Cardiac fibroblast (primary cell): ENCODE measurements around the gene DERL3.

Experiments
- DNase-seq, 2 donors: peaks; one replicate each; pipeline versions ENCODE4 v3.0.0 to v3.0.0-alpha.2; 2010; ENCODE audit warnings: low read depth in 2 of 2
- H3K4me3 ChIP-seq, 2 donors: replicated peaks in 1 of 2; 1 replicate in 1 of 2; 2 replicates in 1 of 2; pipeline ENCODE4 v1.5.1; 2011; ENCODE audit warnings: low read depth in 2 of 2, low read length in 2 of 2, mild to moderate bottlenecking in 2 of 2, moderate library complexity in 1 of 2
- CTCF ChIP-seq: IDR thresholded peaks from one replicate; pipeline ENCODE4 v1.5.1; 2011; ENCODE audit warnings: low read depth, mild to moderate bottlenecking, low read length, inconsistent platforms

Gene DERL3

GRCh38 chr22:23857606-23858483, 19.0 kb upstream of the DERL3 start, which contains the start of gene SLC2A11:
SLC2A11 (plus strand) TSS chr22:23857875; CDS start chr22:23858000, 125 bp downstream.
- DNase-seq, result peak; percentile 97

GRCh38 chr22:23856721-23857605, 18.2 kb upstream of the DERL3 start:
- TF ChIP-seq CTCF, result no peak
- DNase-seq, result peak; percentile 40 to 45
- H3K4me3 ChIP-seq, result peak overlapping the region; percentile 66 to 73

More at GRCh38 chr22:23857606-23858483, 19.0 kb upstream of the DERL3 start, which contains the start of gene SLC2A11:
- peak within 1 kb of the TSS; percentile 66 to 73 for H3K4me3 ChIP-seq
- peak; percentile 36 for TF ChIP-seq CTCF

GRCh38 chr22:23850136-23850611, 11.4 kb upstream of the DERL3 start:
- no peak for TF ChIP-seq CTCF
- DNase-seq, result no peak

GRCh38 chr22:23849009-23850006, 10.5 kb upstream of the DERL3 start:
- peak; percentile 74 to 77 for DNase-seq
- peak overlapping the region in 1 of 2 donors; percentile 24 for H3K4me3 ChIP-seq
- peak; percentile 97 for TF ChIP-seq CTCF

More at GRCh38 chr22:23850136-23850611, 11.4 kb upstream of the DERL3 start:
- H3K4me3 ChIP-seq, result no peak overlapping the region

GRCh38 chr22:23847991-23848864, 9.4 kb upstream of the DERL3 start:
- DNase-seq, result no peak
- H3K4me3 ChIP-seq, result no peak overlapping the region
- no peak for TF ChIP-seq CTCF
